GM21423 (cell line): ENCODE measurements around the gene YEATS2.

Source experiments
- ATAC-seq: cut with Tn5 transposase; IDR thresholded peaks from one replicate; pipeline ENCODE4 v1.9.1; 2021; ENCODE audit warnings: mild to moderate bottlenecking, moderate library complexity; ENCODE audit not compliant: unreplicated experiment

Gene YEATS2

GRCh38 chr3:183828538-183828870 lies 130.9 kb downstream of the YEATS2 start:
- no peak for ATAC-seq

GRCh38 chr3:183829466-183829865 lies 131.9 kb downstream of the YEATS2 start:
- no peak for ATAC-seq

GRCh38 chr3:183830187-183830586 lies 132.6 kb downstream of the YEATS2 start:
- no peak for ATAC-seq

- no peak for ATAC-seq
Measured at GRCh38 chr3:183833516-183833915, 135.9 kb downstream of the YEATS2 start.

- ATAC-seq = no peak
Measured at GRCh38 chr3:183837390-183837789, 139.8 kb downstream of the YEATS2 start.

- no peak for ATAC-seq
Measured at GRCh38 chr3:183837894-183838293, 140.3 kb downstream of the YEATS2 start.

GRCh38 chr3:183839751-183840150 lies 142.2 kb downstream of the YEATS2 start:
- no peak for ATAC-seq

GRCh38 chr3:183844606-183845005 lies 147.0 kb downstream of the YEATS2 start:
- no peak for ATAC-seq

- no peak for ATAC-seq
Measured at GRCh38 chr3:183845090-183845489, 147.5 kb downstream of the YEATS2 start.

GRCh38 chr3:183845608-183846288 lies 148.2 kb downstream of the YEATS2 start:
- ATAC-seq = no peak

- ATAC-seq = no peak
Measured at GRCh38 chr3:183854318-183855035, 156.9 kb downstream of the YEATS2 start.

GRCh38 chr3:183857863-183858262 lies 160.3 kb downstream of the YEATS2 start:
- no peak for ATAC-seq
